IMR-90 (cell line): ENCODE data around the gene NEIL1. TPM values are rescaled to one million over a fixed set of nuclear protein-coding genes. Genes with fewer than 3 reads are reported as not detected.

Experiments
- ATAC-seq: fragments of 200-7000 bp; cut with Tn5 transposase; 2 replicates; pipeline ENCODE4 v1.9.1; 2020; ENCODE audit warnings: low read depth, mild to moderate bottlenecking, moderate library complexity
- BruUV-seq: library from RNA; stranded (reverse); fragments of 400-500 nt; replicated peaks from 2 replicates; lab custom pipeline; 2021; lab: Mats Ljungman, UMichigan
- CTCF ChIA-PET: fragments of 300-600 bp; formaldehyde crosslinking; extraction: SDS; loops from one replicate; lab custom pipeline; 2021; ENCODE audit warnings: antibody characterized with exemption; lab: Yijun Ruan, JAX
- POLR2A ChIA-PET: fragments of 300-600 bp; sonication (Branson Sonifier 250); formaldehyde crosslinking; loops from one replicate; lab custom pipeline; 2022; ENCODE audit warnings: antibody characterized with exemption; ENCODE audit not compliant: unreplicated experiment; lab: Charles Lee
- DNase-seq: peaks from one replicate; pipeline ENCODE4 v3.0.0; 2013
- H2AFZ ChIP-seq: replicated peaks from 2 replicates; pipeline ENCODE3; 2013; ENCODE audit warnings: low read length, mild to moderate bottlenecking; ENCODE audit not compliant: poor library complexity
- H2AK5ac ChIP-seq: 2 replicates; pipeline ENCODE4 v1.6.1; 2013; ENCODE audit warnings: low read depth, low read length, inconsistent platforms
- H2AK9ac ChIP-seq: replicated peaks from 2 replicates; pipeline ENCODE3; 2013; ENCODE audit warnings: mild to moderate bottlenecking, low read depth, low read length, moderate library complexity; ENCODE audit not compliant: poor library complexity
- H2BK120ac ChIP-seq: 2 replicates; pipeline ENCODE4 v1.6.1; 2013; ENCODE audit warnings: low read depth, low read length, inconsistent platforms
- H2BK15ac ChIP-seq: 3 replicates; pipeline ENCODE4 v1.6.1; 2013; ENCODE audit warnings: low read depth, low read length, inconsistent platforms
- H2BK20ac ChIP-seq: 2 replicates; pipeline ENCODE4 v1.6.1; 2013; ENCODE audit warnings: low read depth, mild to moderate bottlenecking, inconsistent platforms, low read length, moderate library complexity
- H2BK5ac ChIP-seq: 2 replicates; pipeline ENCODE4 v1.6.1; 2013; ENCODE audit warnings: mild to moderate bottlenecking, low read depth, low read length, inconsistent platforms; ENCODE audit not compliant: poor library complexity, severe bottlenecking
- H3K14ac ChIP-seq: replicated peaks from 2 replicates; pipeline ENCODE4 v1.6.1; 2013; ENCODE audit warnings: low read depth, low read length, inconsistent platforms
- H3K18ac ChIP-seq: 2 replicates; pipeline ENCODE4 v1.6.1; 2013; ENCODE audit warnings: low read depth, low read length, control low read depth
- H3K23ac ChIP-seq: 2 replicates; pipeline ENCODE4 v1.6.1; 2013; ENCODE audit warnings: low read depth, low read length, inconsistent platforms
- H3K27ac ChIP-seq: 2 replicates; pipeline ENCODE4 v1.5.1; 2013; ENCODE audit warnings: mild to moderate bottlenecking, control low read depth, low read length; ENCODE audit not compliant: insufficient read depth
- H3K27me3 ChIP-seq: 2 replicates; pipeline ENCODE4 v1.6.1; 2013; ENCODE audit warnings: low read length; ENCODE audit not compliant: control insufficient read depth, insufficient read depth
- H3K36me3 ChIP-seq: 2 replicates; pipeline ENCODE4 v1.6.1; 2013; ENCODE audit warnings: low read length, mixed read lengths; ENCODE audit not compliant: control insufficient read depth, insufficient read depth
- H3K4ac ChIP-seq: 2 replicates; pipeline ENCODE4 v1.6.1; 2013; ENCODE audit warnings: low read depth, low read length, inconsistent platforms
- H3K4me1 ChIP-seq: 2 replicates; pipeline ENCODE4 v1.6.1; 2013; ENCODE audit warnings: low read length, mixed read lengths; ENCODE audit not compliant: control insufficient read depth, insufficient read depth
- H3K4me2 ChIP-seq: 2 replicates; pipeline ENCODE4 v1.6.1; 2013; ENCODE audit warnings: low read depth, mild to moderate bottlenecking, control low read depth, low read length, moderate library complexity
- H3K4me3 ChIP-seq: 2 replicates; pipeline ENCODE4 v1.5.1; 2013; ENCODE audit warnings: low read depth, mild to moderate bottlenecking, control low read depth, low read length, moderate library complexity; ENCODE audit not compliant: insufficient read depth
- H3K56ac ChIP-seq: 2 replicates; pipeline ENCODE4 v1.6.1; 2013; ENCODE audit warnings: low read length, inconsistent platforms; ENCODE audit not compliant: insufficient read depth; ENCODE audit errors: extremely low read depth
- H3K79me1 ChIP-seq, 2 experiments: 2 replicates each; pipeline ENCODE4 v1.6.1; 2013; ENCODE audit warnings: low read length in 2 of 2, inconsistent platforms in 1 of 2, low read depth in 1 of 2
- H3K9ac ChIP-seq: 2 replicates; pipeline ENCODE4 v1.6.1; 2013; ENCODE audit warnings: low read depth, low read length, control low read depth
- H3K9me1 ChIP-seq: 2 replicates; pipeline ENCODE4 v1.6.1; 2013; ENCODE audit warnings: low read length, inconsistent platforms; ENCODE audit not compliant: insufficient read depth
- H3K9me3 ChIP-seq: 2 replicates; pipeline ENCODE4 v1.6.1; 2013; ENCODE audit warnings: low read length; ENCODE audit not compliant: control insufficient read depth, insufficient read depth
- H4K20me1 ChIP-seq: 2 replicates; pipeline ENCODE4 v1.6.1; 2013; ENCODE audit warnings: low read length, inconsistent platforms; ENCODE audit not compliant: insufficient read depth
- H4K5ac ChIP-seq: 2 replicates; pipeline ENCODE4 v1.6.1; 2013; ENCODE audit warnings: mild to moderate bottlenecking, low read depth, low read length, control low read depth
- H4K8ac ChIP-seq, 2 experiments: 2 replicates each; pipeline ENCODE4 v1.6.1; 2013; ENCODE audit warnings: low read depth in 2 of 2, low read length in 2 of 2, control low read depth in 1 of 2, inconsistent platforms in 1 of 2
- H4K91ac ChIP-seq: 2 replicates; pipeline ENCODE4 v1.6.1; 2013; ENCODE audit warnings: low read depth, low read length, inconsistent platforms; ENCODE audit not compliant: insufficient read depth
- CEBPB ChIP-seq: IDR thresholded peaks from 2 replicates; pipeline ENCODE4 v1.6.1; 2012; ENCODE audit warnings: low read depth, low read length, improper control_type of control experiment
- CHD1 ChIP-seq: IDR thresholded peaks from 2 replicates; pipeline ENCODE4 v1.6.1; 2012; ENCODE audit warnings: low read depth, low read length, improper control_type of control experiment
- CTCF ChIP-seq: conservative IDR thresholded peaks from 2 replicates; pipeline ENCODE4 v1.5.1; 2012; ENCODE audit warnings: mild to moderate bottlenecking, low read depth, low read length, improper control_type of control experiment
- MAFK ChIP-seq: IDR thresholded peaks from 2 replicates; pipeline ENCODE4 v1.6.1; 2012; ENCODE audit warnings: low read depth, low read length, improper control_type of control experiment
- MAZ ChIP-seq: IDR thresholded peaks from 2 replicates; pipeline ENCODE4 v1.6.1; 2012; ENCODE audit warnings: low read depth, mild to moderate bottlenecking, low read length, improper control_type of control experiment, moderate library complexity, borderline replicate concordance
- MXI1 ChIP-seq: IDR thresholded peaks from 2 replicates; pipeline ENCODE4 v1.6.1; 2012; ENCODE audit warnings: low read depth, mild to moderate bottlenecking, low read length, moderate library complexity, borderline replicate concordance
- RCOR1 ChIP-seq: IDR thresholded peaks from 2 replicates; pipeline ENCODE4 v1.6.1; 2012; ENCODE audit warnings: mild to moderate bottlenecking, low read length, improper control_type of control experiment; ENCODE audit not compliant: insufficient replicate concordance
- RFX5 ChIP-seq: IDR thresholded peaks from 2 replicates; pipeline ENCODE4 v1.8.0; 2012; ENCODE audit warnings: low read depth, mild to moderate bottlenecking, low read length, moderate library complexity
- SMC3 ChIP-seq: fragments of 150-350 bp; IDR thresholded peaks from 2 replicates; pipeline ENCODE4 v1.6.1; 2016; ENCODE audit warnings: low read depth, mild to moderate bottlenecking, antibody characterized with exemption, low read length, moderate library complexity
- WGBS, 2 experiments: methylation state at CpG; one replicate each; pipeline versions ENCODE4 v1.1.5 to v1.1.7; 2013; ENCODE audit warnings: missing lambda C conversion rate in 2 of 2; ENCODE audit not compliant: insufficient read length in 1 of 2; ENCODE audit errors: extremely low coverage in 2 of 2; 5-methylcytosine and 5-hydroxymethylcytosine counted together
- dilution Hi-C: fragments of 300-500 bp; cut with HindIII; formaldehyde crosslinking; loops from one replicate; pipeline ENCODE4 v1.14.3; 2018; ENCODE audit warnings: low sequenced_read_pairs; ENCODE audit not compliant: unreplicated experiment
- in situ Hi-C: fragments of 300-500 bp; cut with MboI; formaldehyde crosslinking; loops from 3 replicates; pipeline ENCODE4 v1.14.3; 2019; ENCODE audit warnings: low sequenced_read_pairs, inconsistent platforms, mixed read lengths
- intact Hi-C: fragments of 100-400 bp; cut with micrococcal nuclease; formaldehyde crosslinking; loops from 2 replicates; pipeline ENCODE4 v1.10.0; 2022
- polyA plus RNA-seq, 3 experiments: library from polyadenylated mRNA; depleted of rRNA; stranded (reverse); fragments of >200 nt; gene quantifications; 2 replicates each; pipeline ENCODE4 v1.2.3, GENCODE V29; 2012; ENCODE audit warnings: low replicate concordance in 1 of 3
- total RNA-seq: library from RNA; depleted of rRNA; stranded (reverse); fragments of >200 nt; gene quantifications from 2 replicates; pipeline ENCODE4 v1.2.3, GENCODE V29; 2012

Gene NEIL1
- total and polyA plus RNA-seq, 2 of the 4 experiments (the other 2 are of a cell fraction), result 1.1 to 3.6 TPM

- TF ChIP-seq MXI1 (no peak), CEBPB (no peak), MAZ (no peak), MAFK (no peak), SMC3 (no peak), RCOR1 (no peak), CHD1 (no peak), RFX5 (no peak), CTCF (no peak)
Measured at GRCh38 chr15:75350601-75351361, 3.9 kb downstream of the NEIL1 start.

More at GRCh38 chr15:75350601-75351361, 3.9 kb downstream of the NEIL1 start:
- WGBS, 2 experiments, result 80% methylated on average over 1 of the region's 7 CpGs; no CpG with 5 or more reads in 1 of the 2 experiments
- no peak overlapping the region for H4K91ac ChIP-seq
- in situ Hi-C loops (no loop called here), intact Hi-C loops (no loop called here), dilution Hi-C loops (no loop called here)
- H3K23ac ChIP-seq, result no peak overlapping the region
- no peak overlapping the region for H2AK9ac ChIP-seq
- DNase-seq, result no peak
- ChIA-PET CTCF (no interaction called here), POLR2A (no interaction called here)
- H4K20me1 ChIP-seq, result no peaks in the 10 kb centered on the region; the same call in 1 of the 2 replicates
- no peak overlapping the region for H4K8ac ChIP-seq
- H3K27ac ChIP-seq, result no peak overlapping the region
- no peak overlapping the region for H3K4ac ChIP-seq
- peaks cover 9% of the 10 kb centered on the region for H3K36me3 ChIP-seq
- H2BK5ac ChIP-seq, result no peak overlapping the region
- no peak overlapping the region for H4K5ac ChIP-seq
- H3K4me1 ChIP-seq, result peaks cover 3% of the 10 kb centered on the region; the same call in 1 of the 2 replicates
- no peak overlapping the region for H3K14ac ChIP-seq
- peaks cover 2% of the 10 kb centered on the region; the same call in 1 of the 2 replicates for H3K27me3 ChIP-seq
- H2BK15ac ChIP-seq, result no peak overlapping the region
- no peak overlapping the region for H2AFZ ChIP-seq
- H2BK20ac ChIP-seq, result no peak overlapping the region
- no peak for ATAC-seq
- no peak overlapping the region for H3K4me2 ChIP-seq
- H3K9ac ChIP-seq, result no peak overlapping the region
- BruUV-seq, result no TSS peak
- H3K56ac ChIP-seq, result no peak overlapping the region
- H3K79me1 ChIP-seq, result no peaks in the 10 kb centered on the region
- no peak overlapping the region for H2AK5ac ChIP-seq
- no peaks in the 10 kb centered on the region for H3K9me3 ChIP-seq
- H3K9me1 ChIP-seq, result peaks cover 20% of the 10 kb centered on the region
- no peak overlapping the region for H3K4me3 ChIP-seq
- no peak overlapping the region for H3K18ac ChIP-seq
- H2BK120ac ChIP-seq, result no peak overlapping the region
